HCT116 (cell line): ENCODE measurements around the gene AOAH. TPM values are rescaled to one million over a fixed set of nuclear protein-coding genes. Genes with fewer than 3 reads are reported as not detected.

Experiments used
- ATAC-seq: fragments of 200-7000 bp; cut with Tn5 transposase; 2 replicates; pipeline ENCODE4 v1.9.1; 2020; ENCODE audit warnings: mild to moderate bottlenecking, moderate library complexity
- BruUV-seq: library from RNA; stranded (reverse); fragments of 400-500 nt; replicated peaks from 2 replicates; lab custom pipeline; 2021; lab: Mats Ljungman, UMichigan
- CTCF ChIA-PET: fragments of 300-600 bp; sonication (Branson Sonifier 250); formaldehyde crosslinking; loops from one replicate; lab custom pipeline; 2021; ENCODE audit warnings: antibody characterized with exemption; lab: Charles Lee
- POLR2A ChIA-PET: fragments of 300-600, 350-600 bp; sonication (Branson Sonifier 250); formaldehyde crosslinking; loops from one replicate; lab custom pipeline; 2021; ENCODE audit warnings: antibody characterized with exemption; lab: Charles Lee
- RAD21 ChIA-PET, 2 experiments: fragments of 300-600 bp; sonication (Branson Sonifier 250); formaldehyde crosslinking; loops; one replicate each; lab custom pipeline; 2023; ENCODE audit warnings: low total read pairs in 2 of 2; ENCODE audit not compliant: uncharacterized antibody in 2 of 2, unreplicated experiment in 2 of 2, low non-redundant PET in 1 of 2; lab: Charles Lee
- DNase-seq: peaks from one replicate; pipeline ENCODE4 v3.0.0-alpha.2; 2010; ENCODE audit warnings: low read depth, low spot score
- H2AFZ ChIP-seq: fragments of 200-600 bp; shearing (Covaris generic), sonication (generic); 2 replicates; pipeline ENCODE4 v1.6.1; 2017; ENCODE audit warnings: low read depth, mixed run types, mixed read lengths, antibody characterized with exemption, low read length; ENCODE audit not compliant: poor library complexity, severe bottlenecking
- H3K27ac ChIP-seq: 2 replicates; pipeline ENCODE4 v1.5.1; 2012; ENCODE audit warnings: low read depth, low read length
- H3K27me3 ChIP-seq: fragments of 200-600 bp; sonication (generic); 2 replicates; pipeline ENCODE4 v1.6.1; 2016; ENCODE audit warnings: mixed run types, low read length, mixed read lengths; ENCODE audit not compliant: insufficient read depth
- H3K36me3 ChIP-seq, 2 experiments: fragments of 200-500 bp in 1 of 2; fragments of 200-600 bp in 1 of 2; sonication (Bioruptor generic) in 1 of 2; sonication (generic) in 1 of 2; 2 replicates each; pipeline versions ENCODE4 v1.5.1 to v1.6.1; 2014 to 2016; ENCODE audit warnings: low read length in 2 of 2, inconsistent platforms in 1 of 2, mixed read lengths in 1 of 2, mixed run types in 1 of 2; ENCODE audit not compliant: insufficient read depth in 2 of 2, control insufficient read depth in 1 of 2
- H3K4me1 ChIP-seq, 2 experiments: fragments of 200-600 bp in 1 of 2; sonication (generic) in 1 of 2; 2 replicates each; pipeline versions ENCODE4 v1.5.1 to v1.6.1; 2012 to 2017; ENCODE audit warnings: low read length in 2 of 2, inconsistent platforms in 1 of 2, mild to moderate bottlenecking in 1 of 2, mixed read lengths in 1 of 2, mixed run types in 1 of 2, moderate library complexity in 1 of 2; ENCODE audit not compliant: insufficient read depth in 2 of 2, control insufficient read depth in 1 of 2
- H3K4me2 ChIP-seq: fragments of 200-600 bp; sonication (generic); 2 replicates; pipeline ENCODE4 v1.6.1; 2017; ENCODE audit warnings: mixed run types, low read length, mixed read lengths
- H3K4me3 ChIP-seq, 2 experiments: fragments of 200-600 bp in 1 of 2; sonication (generic) in 1 of 2; replicated peaks in 1 of 2; 2 replicates each; pipeline ENCODE4 v1.5.1; 2011 to 2016; ENCODE audit warnings: low read length in 2 of 2, control low read depth in 1 of 2, low read depth in 1 of 2, mild to moderate bottlenecking in 1 of 2, mixed read lengths in 1 of 2, mixed run types in 1 of 2
- H3K79me2 ChIP-seq: fragments of 200-600 bp; sonication (generic); 2 replicates; pipeline ENCODE4 v1.6.1; 2017; ENCODE audit warnings: mild to moderate bottlenecking, mixed run types, low read length, moderate library complexity, mixed read lengths; ENCODE audit not compliant: insufficient read depth
- H3K9ac ChIP-seq: fragments of 200-600 bp; sonication (generic); 2 replicates; pipeline ENCODE4 v1.6.1; 2016; ENCODE audit warnings: low read length, mixed read lengths
- H3K9me2 ChIP-seq: fragments of 200-600 bp; sonication (generic), shearing (Covaris generic); 2 replicates; pipeline ENCODE4 v1.6.1; 2017; ENCODE audit warnings: mixed run types, mild to moderate bottlenecking, moderate library complexity; ENCODE audit not compliant: insufficient read depth
- H3K9me3 ChIP-seq, 2 experiments: fragments of 200-500 bp in 1 of 2; fragments of 200-600 bp in 1 of 2; sonication (Bioruptor generic) in 1 of 2; sonication (generic) in 1 of 2; 2 replicates each; pipeline ENCODE4 v1.6.1; 2014 to 2017; ENCODE audit warnings: low read length in 2 of 2, mixed read lengths in 2 of 2, inconsistent platforms in 1 of 2, low read depth in 1 of 2, mild to moderate bottlenecking in 1 of 2, mixed run types in 1 of 2, moderate library complexity in 1 of 2; ENCODE audit not compliant: control insufficient read depth in 1 of 2, insufficient read depth in 1 of 2
- H4K20me1 ChIP-seq: fragments of 200-600 bp; sonication (generic), shearing (Covaris generic); 2 replicates; pipeline ENCODE4 v1.6.1; 2017; ENCODE audit warnings: mixed run types, mild to moderate bottlenecking, moderate library complexity; ENCODE audit not compliant: insufficient read depth
- CBX3 ChIP-seq: IDR thresholded peaks from 2 replicates; pipeline ENCODE4 v1.6.1; 2012; ENCODE audit warnings: low read depth
- CEBPB ChIP-seq: IDR thresholded peaks from 2 replicates; pipeline ENCODE4 v1.6.1; 2012; ENCODE audit warnings: low read depth
- ELF1 ChIP-seq: IDR thresholded peaks from 2 replicates; pipeline ENCODE4 v1.6.1; 2012; ENCODE audit warnings: low read depth, borderline replicate concordance
- EZH2 ChIP-seq: fragments of 200-600 bp; sonication (generic); IDR thresholded peaks from 2 replicates; pipeline ENCODE4 v1.6.1; 2017; ENCODE audit warnings: antibody characterized with exemption, mixed run types
- FOSL1 ChIP-seq: IDR thresholded peaks from 2 replicates; pipeline ENCODE4 v1.6.1; 2012; ENCODE audit warnings: low read depth
- JUND ChIP-seq: IDR thresholded peaks from 2 replicates; pipeline ENCODE4 v1.6.1; 2012
- POLR2A ChIP-seq: IDR thresholded peaks from 2 replicates; pipeline ENCODE4 v1.7.0; 2011; ENCODE audit warnings: borderline replicate concordance; ENCODE audit not compliant: insufficient read depth, insufficient read length; ENCODE audit errors: extremely low read depth
- RAD21 ChIP-seq: IDR thresholded peaks from 2 replicates; pipeline ENCODE4 v1.6.1; 2012; ENCODE audit warnings: low read depth, mild to moderate bottlenecking
- SIN3A ChIP-seq: IDR thresholded peaks from 2 replicates; pipeline ENCODE4 v1.6.1; 2012; ENCODE audit warnings: low read depth
- SP1 ChIP-seq: IDR thresholded peaks from 2 replicates; pipeline ENCODE4 v1.6.1; 2012; ENCODE audit warnings: low read depth
- SRF ChIP-seq: IDR thresholded peaks from 2 replicates; pipeline ENCODE4 v1.6.1; 2012; ENCODE audit warnings: low read depth
- ZNF274 ChIP-seq: fragments of 200-500 bp; sonication (Bioruptor generic); IDR thresholded peaks from 2 replicates; pipeline ENCODE4 v1.6.1; 2014; ENCODE audit warnings: mild to moderate bottlenecking, low read depth, low read length, inconsistent platforms
- intact Hi-C: fragments of 100-400 bp; cut with micrococcal nuclease; formaldehyde crosslinking; loops from 2 replicates; pipeline ENCODE4 v1.10.0; 2022
- total RNA-seq: library from RNA; stranded (reverse); gene quantifications from one replicate; pipeline ENCODE4 v1.2.1, GENCODE V29; 2021; ENCODE audit not compliant: unreplicated experiment
- TF ChIP-seq, protein P1 (sequence below): IDR thresholded peaks from 2 replicates; pipeline ENCODE4 v1.6.1; 2012
- TF ChIP-seq, protein P2 (sequence below): IDR thresholded peaks from 2 replicates; pipeline ENCODE4 v1.6.1; 2012; ENCODE audit warnings: low read depth

The AOAH gene
- total RNA-seq, 1 experiment from 2014 or later, result 1.1 TPM

DNA sequence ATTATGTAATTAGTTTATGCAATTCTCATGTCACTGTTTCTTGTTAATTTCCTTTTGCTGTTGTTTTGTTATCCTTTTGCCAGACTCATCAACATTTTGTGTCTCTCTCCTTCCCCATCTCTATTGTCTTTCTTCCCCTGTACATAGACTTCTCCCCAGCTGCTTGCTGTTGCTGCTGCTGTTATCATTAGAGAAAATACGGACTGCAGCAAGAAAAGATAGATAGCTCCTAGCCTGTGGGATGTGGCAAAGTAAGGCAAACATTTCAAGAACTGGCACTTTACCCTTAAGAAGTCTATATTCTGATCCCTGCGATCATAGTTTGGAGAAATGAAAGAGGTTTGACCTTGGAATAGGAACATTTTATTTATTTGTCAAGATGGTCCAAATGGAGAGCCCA, 162.2 kb downstream of the AOAH start:
- Histone ChIP-seq H3K4me2 (no peak overlapping the region), H2AFZ (no peak overlapping the region), H3K27ac (no peak overlapping the region), H3K27me3 (peaks cover 12% of the 10 kb centered on the region; the same call in 1 of the 2 replicates), H3K9me3 (no peaks in the 10 kb centered on the region), H3K4me3 (no peak overlapping the region), H3K4me1 (no peaks in the 10 kb centered on the region), H3K9me2 (no peaks in the 10 kb centered on the region), H3K36me3 (no peaks in the 10 kb centered on the region), H3K79me2 (no peaks in the 10 kb centered on the region), H4K20me1 (no peaks in the 10 kb centered on the region), H3K9ac (no peak overlapping the region)
- CTCF ChIA-PET, result no interaction called here
- POLR2A ChIA-PET, result no interaction called here
- no TSS peak for BruUV-seq
- TF ChIP-seq POLR2A (no peak), JUND (no peak), CEBPB (no peak)
- TF ChIP-seq, protein P1, sequence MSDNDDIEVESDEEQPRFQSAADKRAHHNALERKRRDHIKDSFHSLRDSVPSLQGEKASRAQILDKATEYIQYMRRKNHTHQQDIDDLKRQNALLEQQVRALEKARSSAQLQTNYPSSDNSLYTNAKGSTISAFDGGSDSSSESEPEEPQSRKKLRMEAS, result no peak
- ATAC-seq, result no peak
- RAD21 ChIA-PET, result no interaction called here
- no peak for DNase-seq
- intact Hi-C loops, result no loop called here

- no peaks in the 10 kb centered on the region for H3K4me1 ChIP-seq
- 0 out of 2 replicates have a peak, but pooled peaks cover 3% of the 10 kb centered on the region for H3K27me3 ChIP-seq
- no peak overlapping the region for H3K4me3 ChIP-seq
- DNase-seq, result no peak
- H3K79me2 ChIP-seq, result no peaks in the 10 kb centered on the region
- H3K9ac ChIP-seq, result no peak overlapping the region
- CTCF ChIA-PET, result no interaction called here
- RAD21 ChIA-PET, result no interaction called here
- no peak overlapping the region for H3K4me2 ChIP-seq
- H3K9me2 ChIP-seq, result no peaks in the 10 kb centered on the region
- H3K36me3 ChIP-seq, result no peaks in the 10 kb centered on the region
- POLR2A ChIA-PET, result no interaction called here
- H3K27ac ChIP-seq, result no peak overlapping the region
- intact Hi-C loops, result no loop called here
- no peak for ATAC-seq
- H2AFZ ChIP-seq, result no peak overlapping the region
- no TSS peak for BruUV-seq
- no peak for TF ChIP-seq JUND
- no peak for TF ChIP-seq CEBPB
- no peak for TF ChIP-seq SP1
- TF ChIP-seq RAD21, result no peak
- no peak for TF ChIP-seq ELF1
- no peak for TF ChIP-seq CBX3
- TF ChIP-seq, protein P2, sequence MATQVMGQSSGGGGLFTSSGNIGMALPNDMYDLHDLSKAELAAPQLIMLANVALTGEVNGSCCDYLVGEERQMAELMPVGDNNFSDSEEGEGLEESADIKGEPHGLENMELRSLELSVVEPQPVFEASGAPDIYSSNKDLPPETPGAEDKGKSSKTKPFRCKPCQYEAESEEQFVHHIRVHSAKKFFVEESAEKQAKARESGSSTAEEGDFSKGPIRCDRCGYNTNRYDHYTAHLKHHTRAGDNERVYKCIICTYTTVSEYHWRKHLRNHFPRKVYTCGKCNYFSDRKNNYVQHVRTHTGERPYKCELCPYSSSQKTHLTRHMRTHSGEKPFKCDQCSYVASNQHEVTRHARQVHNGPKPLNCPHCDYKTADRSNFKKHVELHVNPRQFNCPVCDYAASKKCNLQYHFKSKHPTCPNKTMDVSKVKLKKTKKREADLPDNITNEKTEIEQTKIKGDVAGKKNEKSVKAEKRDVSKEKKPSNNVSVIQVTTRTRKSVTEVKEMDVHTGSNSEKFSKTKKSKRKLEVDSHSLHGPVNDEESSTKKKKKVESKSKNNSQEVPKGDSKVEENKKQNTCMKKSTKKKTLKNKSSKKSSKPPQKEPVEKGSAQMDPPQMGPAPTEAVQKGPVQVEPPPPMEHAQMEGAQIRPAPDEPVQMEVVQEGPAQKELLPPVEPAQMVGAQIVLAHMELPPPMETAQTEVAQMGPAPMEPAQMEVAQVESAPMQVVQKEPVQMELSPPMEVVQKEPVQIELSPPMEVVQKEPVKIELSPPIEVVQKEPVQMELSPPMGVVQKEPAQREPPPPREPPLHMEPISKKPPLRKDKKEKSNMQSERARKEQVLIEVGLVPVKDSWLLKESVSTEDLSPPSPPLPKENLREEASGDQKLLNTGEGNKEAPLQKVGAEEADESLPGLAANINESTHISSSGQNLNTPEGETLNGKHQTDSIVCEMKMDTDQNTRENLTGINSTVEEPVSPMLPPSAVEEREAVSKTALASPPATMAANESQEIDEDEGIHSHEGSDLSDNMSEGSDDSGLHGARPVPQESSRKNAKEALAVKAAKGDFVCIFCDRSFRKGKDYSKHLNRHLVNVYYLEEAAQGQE, result no peak
- no peak for TF ChIP-seq SRF
- no peak for TF ChIP-seq ZNF274
- TF ChIP-seq SIN3A, result no peak
- no peak for TF ChIP-seq EZH2
- TF ChIP-seq FOSL1, result no peak
- H4K20me1 ChIP-seq, result no peaks in the 10 kb centered on the region
- no peaks in the 10 kb centered on the region for H3K9me3 ChIP-seq
Observed at GRCh38 chr7:36549029-36549428, 175.3 kb downstream of the AOAH start.
